A549 (cell line): ENCODE results near the gene RPS4Y1. TPM values are rescaled to one million over a fixed set of nuclear protein-coding genes. Genes with fewer than 3 reads are reported as not detected.

ENCODE experiments used
- ATAC-seq, 2 experiments: fragments of 200-7000 bp in 1 of 2; fragments of >200 bp in 1 of 2; cut with Nextera tagmentation in 1 of 2; cut with Tn5 transposase in 1 of 2; 3 replicates each; pipeline versions ENCODE4 v1.8.0 to v1.9.1; 2018 to 2020; ENCODE audit warnings: mild to moderate bottlenecking in 1 of 2, moderate library complexity in 1 of 2
- CTCF ChIA-PET: fragments of 300-600 bp; sonication (Branson Sonifier 250); formaldehyde crosslinking; extraction: SDS; loops from one replicate; lab custom pipeline; 2021; ENCODE audit warnings: antibody characterized with exemption, inconsistent platforms; lab: Yijun Ruan, JAX
- POLR2A ChIA-PET: fragments of 350-600 bp; formaldehyde crosslinking; extraction: SDS; loops from one replicate; lab custom pipeline; 2021; ENCODE audit warnings: antibody characterized with exemption, inconsistent platforms; lab: Yijun Ruan, JAX
- DNase-seq, 2 experiments: peaks; one replicate each; pipeline versions ENCODE4 v3.0.0 to v3.0.0-alpha.2; 2011 to 2016; ENCODE audit warnings: low read depth in 1 of 2, low spot score in 1 of 2
- FAIRE-seq: peaks from 2 replicates; lab custom pipeline; 2011; peaks lifted over from hg19 to GRCh38; lab: Jason Lieb, UNC
- H3K27ac ChIP-seq, 2 experiments: fragments of >200 bp; sonication (Bioruptor Twin); formaldehyde crosslinking; 3 replicates each; pipeline ENCODE4 v1.5.1; 2016 to 2017
- H3K4me1 ChIP-seq: fragments of >200 bp; sonication (Bioruptor Twin); formaldehyde crosslinking; 3 replicates; pipeline ENCODE4 v1.6.1; 2016
- H3K4me2 ChIP-seq: fragments of >200 bp; sonication (Bioruptor Twin); formaldehyde crosslinking; 3 replicates; pipeline ENCODE4 v1.6.1; 2016
- H3K4me3 ChIP-seq: fragments of >200 bp; sonication (Bioruptor Twin); formaldehyde crosslinking; 3 replicates; pipeline ENCODE4 v1.5.1; 2016
- H3K9me3 ChIP-seq: fragments of >200 bp; sonication (Bioruptor Twin); formaldehyde crosslinking; 3 replicates; pipeline ENCODE4 v1.6.1; 2016
- E2F6 ChIP-seq: IDR thresholded peaks from 2 replicates; pipeline ENCODE4 v1.6.1; 2012; ENCODE audit warnings: low read depth, borderline replicate concordance
- EHF ChIP-seq: fragments of 250-450 bp; sonication (Bioruptor Pico); IDR thresholded peaks from 2 replicates; pipeline ENCODE4 v1.5.0; 2020; ENCODE audit warnings: mild to moderate bottlenecking
- ESRRA ChIP-seq: fragments of 150-350 bp; IDR thresholded peaks from 2 replicates; pipeline ENCODE4 v1.6.1; 2014; ENCODE audit warnings: mild to moderate bottlenecking, low read length, borderline replicate concordance
- HDAC2 ChIP-seq: fragments of 200-600 bp; sonication (generic); IDR thresholded peaks from 2 replicates; pipeline ENCODE4 v1.6.1; 2016
- HOXA7 ChIP-seq: fragments of 250-450 bp; sonication (Bioruptor Pico); IDR thresholded peaks from 2 replicates; pipeline ENCODE4 v1.5.0; 2020; ENCODE audit warnings: mild to moderate bottlenecking, moderate library complexity
- HOXB5 ChIP-seq: fragments of 250-450 bp; sonication (Bioruptor Pico); IDR thresholded peaks from 2 replicates; pipeline ENCODE4 v1.5.0; 2020; ENCODE audit warnings: mild to moderate bottlenecking, moderate library complexity
- JUN ChIP-seq, 2 experiments: fragments of >200 bp; sonication (Bioruptor Twin); formaldehyde crosslinking; IDR thresholded peaks; 2 replicates in 1 of 2; 3 replicates in 1 of 2; pipeline ENCODE4 v1.6.1; 2016 to 2017
- KDM1A ChIP-seq: fragments of 200-600 bp; sonication (generic); IDR thresholded peaks from 2 replicates; pipeline ENCODE4 v1.6.1; 2016; ENCODE audit warnings: low read depth, mild to moderate bottlenecking
- MAFK ChIP-seq: fragments of 450-650 bp; IDR thresholded peaks from 2 replicates; pipeline ENCODE4 v1.6.1; 2014; ENCODE audit not compliant: partially characterized antibody
- MAZ ChIP-seq: fragments of 150-350 bp; IDR thresholded peaks from 2 replicates; pipeline ENCODE4 v1.6.1; 2014; ENCODE audit warnings: antibody characterized with exemption, low read depth, low read length, borderline replicate concordance
- NR3C1 ChIP-seq: fragments of >200 bp; sonication (Bioruptor Twin); formaldehyde crosslinking; IDR thresholded peaks from 3 replicates; pipeline ENCODE4 v1.6.1; 2017
- PHF8 ChIP-seq: fragments of 200-600 bp; sonication (generic); IDR thresholded peaks from 2 replicates; pipeline ENCODE4 v1.6.1; 2016; ENCODE audit warnings: low read depth, mild to moderate bottlenecking, antibody characterized with exemption, moderate library complexity, borderline replicate concordance
- POLR2A ChIP-seq: IDR thresholded peaks from 2 replicates; pipeline ENCODE4 v1.6.1; 2012; ENCODE audit warnings: mild to moderate bottlenecking, low read length
- RARB ChIP-seq: fragments of 250-450 bp; sonication (Bioruptor Pico); IDR thresholded peaks from 2 replicates; pipeline ENCODE4 v1.8.0; 2021; ENCODE audit warnings: mild to moderate bottlenecking, moderate library complexity
- RFX5 ChIP-seq: fragments of 450-650 bp; IDR thresholded peaks from 2 replicates; pipeline ENCODE4 v1.7.1; 2014; ENCODE audit warnings: antibody characterized with exemption, mild to moderate bottlenecking, moderate library complexity
- RNF2 ChIP-seq: fragments of 200-600 bp; sonication (generic); IDR thresholded peaks from 2 replicates; pipeline ENCODE4 v1.6.1; 2016; ENCODE audit warnings: low read depth, mild to moderate bottlenecking, antibody characterized with exemption, moderate library complexity, borderline replicate concordance
- WGBS: methylation state at CpG from one replicate; pipeline ENCODE4 v1.1.6; 2017; ENCODE audit errors: missing lambda C conversion rate; 5-methylcytosine and 5-hydroxymethylcytosine counted together
- polyA plus RNA-seq, 4 experiments: library from polyadenylated mRNA; depleted of rRNA in 3 of 4; stranded (reverse); fragments of >200 nt; fragmentation: RNase III in 1 of 4; extraction: RNeasy Plus Mini Kit Qiagen cat#74134 plus additional on column Dnase treatment in 1 of 4; gene quantifications; 2 replicates in 3 of 4; 3 replicates in 1 of 4; pipeline ENCODE4 v1.2.3, GENCODE V29; 2011 to 2017
- TF ChIP-seq, protein P1 (sequence below): fragments of 150-350 bp; IDR thresholded peaks from 2 replicates; pipeline ENCODE4 v1.6.1; 2014; ENCODE audit warnings: low read depth, mild to moderate bottlenecking, low read length
- TF ChIP-seq, protein P2 (sequence below): fragments of >200 bp; sonication (Bioruptor Twin); formaldehyde crosslinking; IDR thresholded peaks from 3 replicates; pipeline ENCODE4 v1.5.1; 2016
- TF ChIP-seq, protein P3 (sequence below): IDR thresholded peaks from 2 replicates; pipeline ENCODE4 v1.6.1; 2012
- TF ChIP-seq, protein P4 (sequence below): fragments of >200 bp; sonication (Bioruptor Twin); formaldehyde crosslinking; IDR thresholded peaks from 3 replicates; pipeline ENCODE4 v1.6.1; 2016
- TF ChIP-seq, protein P5 (sequence below): fragments of >200 bp; sonication (Bioruptor Twin); formaldehyde crosslinking; IDR thresholded peaks from 2 replicates; pipeline ENCODE4 v1.6.1; 2016
- TF ChIP-seq, protein P6 (sequence below): fragments of 450-650 bp; IDR thresholded peaks from 2 replicates; pipeline ENCODE4 v1.6.1; 2014; ENCODE audit warnings: antibody characterized with exemption

The RPS4Y1 gene
- polyA plus RNA-seq, 2 of the 4 experiments (the other 2 are of a cell fraction), result 233 to 632 TPM

- WGBS, result 92% methylated on average over 5 of the region's 5 CpGs
- no peaks in the 10 kb centered on the region for H3K9me3 ChIP-seq
- DNase-seq (no peak), ATAC-seq (no peak), FAIRE-seq (no peak)
- TF ChIP-seq, protein P1, sequence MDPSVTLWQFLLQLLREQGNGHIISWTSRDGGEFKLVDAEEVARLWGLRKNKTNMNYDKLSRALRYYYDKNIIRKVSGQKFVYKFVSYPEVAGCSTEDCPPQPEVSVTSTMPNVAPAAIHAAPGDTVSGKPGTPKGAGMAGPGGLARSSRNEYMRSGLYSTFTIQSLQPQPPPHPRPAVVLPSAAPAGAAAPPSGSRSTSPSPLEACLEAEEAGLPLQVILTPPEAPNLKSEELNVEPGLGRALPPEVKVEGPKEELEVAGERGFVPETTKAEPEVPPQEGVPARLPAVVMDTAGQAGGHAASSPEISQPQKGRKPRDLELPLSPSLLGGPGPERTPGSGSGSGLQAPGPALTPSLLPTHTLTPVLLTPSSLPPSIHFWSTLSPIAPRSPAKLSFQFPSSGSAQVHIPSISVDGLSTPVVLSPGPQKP, result no peak
- TF ChIP-seq, protein P2, sequence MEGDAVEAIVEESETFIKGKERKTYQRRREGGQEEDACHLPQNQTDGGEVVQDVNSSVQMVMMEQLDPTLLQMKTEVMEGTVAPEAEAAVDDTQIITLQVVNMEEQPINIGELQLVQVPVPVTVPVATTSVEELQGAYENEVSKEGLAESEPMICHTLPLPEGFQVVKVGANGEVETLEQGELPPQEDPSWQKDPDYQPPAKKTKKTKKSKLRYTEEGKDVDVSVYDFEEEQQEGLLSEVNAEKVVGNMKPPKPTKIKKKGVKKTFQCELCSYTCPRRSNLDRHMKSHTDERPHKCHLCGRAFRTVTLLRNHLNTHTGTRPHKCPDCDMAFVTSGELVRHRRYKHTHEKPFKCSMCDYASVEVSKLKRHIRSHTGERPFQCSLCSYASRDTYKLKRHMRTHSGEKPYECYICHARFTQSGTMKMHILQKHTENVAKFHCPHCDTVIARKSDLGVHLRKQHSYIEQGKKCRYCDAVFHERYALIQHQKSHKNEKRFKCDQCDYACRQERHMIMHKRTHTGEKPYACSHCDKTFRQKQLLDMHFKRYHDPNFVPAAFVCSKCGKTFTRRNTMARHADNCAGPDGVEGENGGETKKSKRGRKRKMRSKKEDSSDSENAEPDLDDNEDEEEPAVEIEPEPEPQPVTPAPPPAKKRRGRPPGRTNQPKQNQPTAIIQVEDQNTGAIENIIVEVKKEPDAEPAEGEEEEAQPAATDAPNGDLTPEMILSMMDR, result no peak
- TF ChIP-seq, protein P3, sequence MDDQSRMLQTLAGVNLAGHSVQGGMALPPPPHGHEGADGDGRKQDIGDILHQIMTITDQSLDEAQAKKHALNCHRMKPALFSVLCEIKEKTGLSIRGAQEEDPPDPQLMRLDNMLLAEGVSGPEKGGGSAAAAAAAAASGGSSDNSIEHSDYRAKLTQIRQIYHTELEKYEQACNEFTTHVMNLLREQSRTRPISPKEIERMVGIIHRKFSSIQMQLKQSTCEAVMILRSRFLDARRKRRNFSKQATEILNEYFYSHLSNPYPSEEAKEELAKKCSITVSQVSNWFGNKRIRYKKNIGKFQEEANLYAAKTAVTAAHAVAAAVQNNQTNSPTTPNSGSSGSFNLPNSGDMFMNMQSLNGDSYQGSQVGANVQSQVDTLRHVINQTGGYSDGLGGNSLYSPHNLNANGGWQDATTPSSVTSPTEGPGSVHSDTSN, result no peak
- TF ChIP-seq RNF2 (no peak), RARB (CRISPR knock-in tag) (no peak), POLR2A (no peak), HOXA7 (no peak), MAZ (no peak)
- TF ChIP-seq, protein P4, sequence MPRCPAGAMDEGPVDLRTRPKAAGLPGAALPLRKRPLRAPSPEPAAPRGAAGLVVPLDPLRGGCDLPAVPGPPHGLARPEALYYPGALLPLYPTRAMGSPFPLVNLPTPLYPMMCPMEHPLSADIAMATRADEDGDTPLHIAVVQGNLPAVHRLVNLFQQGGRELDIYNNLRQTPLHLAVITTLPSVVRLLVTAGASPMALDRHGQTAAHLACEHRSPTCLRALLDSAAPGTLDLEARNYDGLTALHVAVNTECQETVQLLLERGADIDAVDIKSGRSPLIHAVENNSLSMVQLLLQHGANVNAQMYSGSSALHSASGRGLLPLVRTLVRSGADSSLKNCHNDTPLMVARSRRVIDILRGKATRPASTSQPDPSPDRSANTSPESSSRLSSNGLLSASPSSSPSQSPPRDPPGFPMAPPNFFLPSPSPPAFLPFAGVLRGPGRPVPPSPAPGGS, result no peak
- TF ChIP-seq, protein P5, sequence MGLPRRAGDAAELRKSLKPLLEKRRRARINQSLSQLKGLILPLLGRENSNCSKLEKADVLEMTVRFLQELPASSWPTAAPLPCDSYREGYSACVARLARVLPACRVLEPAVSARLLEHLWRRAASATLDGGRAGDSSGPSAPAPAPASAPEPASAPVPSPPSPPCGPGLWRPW, result no peak
- peaks cover 34% of the 10 kb centered on the region for H3K4me1 ChIP-seq
- H3K4me3 ChIP-seq, result no peak overlapping the region
- POLR2A ChIA-PET, result no interaction called here
- no peak overlapping the region for H3K27ac ChIP-seq
- no peak overlapping the region for H3K4me2 ChIP-seq
- CTCF ChIA-PET, result no interaction called here
These were observed 15.7 kb downstream of the RPS4Y1 start for GRCh38 chrY:2857068-2857467.

DNA sequence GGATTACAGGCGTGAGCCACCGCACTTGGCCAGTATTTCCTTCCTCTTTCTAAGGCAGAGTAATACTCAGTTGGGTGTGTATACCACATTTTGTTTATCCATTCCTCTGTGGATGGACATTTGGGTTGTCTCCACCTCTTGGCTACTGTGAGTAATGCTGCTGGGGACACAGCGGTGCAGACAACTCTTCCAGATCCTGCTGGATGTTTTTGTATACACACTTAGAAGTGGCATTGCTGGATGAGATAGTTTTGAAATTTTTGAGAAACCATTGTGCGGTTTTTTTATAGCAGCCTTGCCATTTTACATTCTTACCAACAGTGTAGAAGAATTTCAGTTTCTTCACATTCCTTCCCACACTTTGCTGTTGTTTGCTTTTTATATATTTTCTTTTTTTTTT is 16.3 kb downstream of the RPS4Y1 start:
- POLR2A ChIA-PET, result no interaction called here
- no peak overlapping the region for H3K4me2 ChIP-seq
- H3K27ac ChIP-seq, result no peak overlapping the region
- CTCF ChIA-PET, result no interaction called here
- WGBS, result 71% methylated on average over 2 of the region's 4 CpGs
- H3K4me1 ChIP-seq, result peaks cover 34% of the 10 kb centered on the region
- no peaks in the 10 kb centered on the region for H3K9me3 ChIP-seq
- no peak for TF ChIP-seq MAFK
- no peak for TF ChIP-seq JUN (IDR thresholded peaks at IDR 0.05)
- TF ChIP-seq, protein P1, result no peak
- TF ChIP-seq RFX5, result no peak
- TF ChIP-seq NR3C1, result no peak
- TF ChIP-seq HDAC2, result no peak
- no peak for TF ChIP-seq RNF2
- no peak for TF ChIP-seq EHF
- TF ChIP-seq HOXB5 (CRISPR knock-in tag), result no peak
- DNase-seq (peak in 1 of 2 experiments; percentile 45), FAIRE-seq (no peak), ATAC-seq (peak; percentile 81 to 84; a peak in 5 of 6 replicates)
- no peak overlapping the region for H3K4me3 ChIP-seq

DNA sequence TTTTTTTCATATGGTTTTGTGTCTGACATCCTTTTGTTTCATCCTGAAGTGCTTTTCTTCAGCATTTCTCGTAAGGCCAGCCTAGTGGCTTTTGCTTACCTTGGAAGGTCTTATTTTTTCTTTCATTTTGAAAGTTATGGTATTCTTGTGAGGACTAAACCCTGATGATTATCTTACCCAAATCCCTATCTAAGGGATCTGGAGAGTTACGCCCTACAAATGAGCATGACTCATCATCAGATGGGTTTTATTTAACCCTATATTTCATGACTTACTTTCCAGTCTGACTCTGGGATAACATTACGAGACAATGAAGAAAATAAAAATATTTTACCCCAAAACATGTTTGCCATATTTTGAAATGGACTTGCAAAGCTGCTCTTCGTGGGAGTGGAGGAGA is 18.4 kb downstream of the RPS4Y1 start:
- no peak for FAIRE-seq
- H3K27ac ChIP-seq, result no peak overlapping the region
- no peak for DNase-seq
- 49% methylated on average over 4 of the region's 4 CpGs for WGBS
- CTCF ChIA-PET, result no interaction called here
- POLR2A ChIA-PET, result no interaction called here
- ATAC-seq, result no peak
- peak overlapping the region; percentile 58 for H3K4me2 ChIP-seq
- no peaks in the 10 kb centered on the region for H3K9me3 ChIP-seq
- peaks cover 34% of the 10 kb centered on the region for H3K4me1 ChIP-seq
- H3K4me3 ChIP-seq, result no peak overlapping the region
- TF ChIP-seq PHF8 (no peak), ESRRA (no peak), E2F6 (no peak), KDM1A (no peak), RARB (CRISPR knock-in tag) (no peak), MAFK (no peak)
- TF ChIP-seq, protein P6, sequence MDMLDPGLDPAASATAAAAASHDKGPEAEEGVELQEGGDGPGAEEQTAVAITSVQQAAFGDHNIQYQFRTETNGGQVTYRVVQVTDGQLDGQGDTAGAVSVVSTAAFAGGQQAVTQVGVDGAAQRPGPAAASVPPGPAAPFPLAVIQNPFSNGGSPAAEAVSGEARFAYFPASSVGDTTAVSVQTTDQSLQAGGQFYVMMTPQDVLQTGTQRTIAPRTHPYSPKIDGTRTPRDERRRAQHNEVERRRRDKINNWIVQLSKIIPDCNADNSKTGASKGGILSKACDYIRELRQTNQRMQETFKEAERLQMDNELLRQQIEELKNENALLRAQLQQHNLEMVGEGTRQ, result no peak
- TF ChIP-seq, protein P2, result no peak
